Epidermal melanocyte (primary cell): ENCODE data around the gene ABR.
"Not testable (repeated sequence)": the region's sequence is repeated elsewhere in the genome, so short reads cannot be mapped to it uniquely, and the experiment has no call there.

Experiments
- DNase-seq: peaks from one replicate; pipeline ENCODE4 v3.0.0; 2011; ENCODE audit warnings: low spot score; ENCODE audit not compliant: insufficient read length

Gene ABR

GRCh38 chr17:1048516-1049115 is 131.2 kb downstream of the ABR start:
- DNase-seq, result not testable (repeated sequence)

- DNase-seq, result no peak
Measured at GRCh38 chr17:1047879-1048470, 131.8 kb downstream of the ABR start.

GRCh38 chr17:1047177-1047878 is 132.5 kb downstream of the ABR start:
- no peak for DNase-seq

- DNase-seq, result no peak
Measured at GRCh38 chr17:1045456-1045855, 134.3 kb downstream of the ABR start.

- DNase-seq, result not testable (repeated sequence)
Measured at GRCh38 chr17:1044387-1045009, 135.3 kb downstream of the ABR start.

- DNase-seq, result no peak
Measured at GRCh38 chr17:1043601-1044251, 136.1 kb downstream of the ABR start.

GRCh38 chr17:1042486-1042885 is 137.3 kb downstream of the ABR start:
- DNase-seq, result no peak

- no peak for DNase-seq
Measured at GRCh38 chr17:1041746-1042145, 138.0 kb downstream of the ABR start.

- no peak for DNase-seq
Measured at GRCh38 chr17:1040216-1040600, 139.6 kb downstream of the ABR start.

- DNase-seq, result peak; percentile 62
Measured at GRCh38 chr17:1039511-1040215, 140.1 kb downstream of the ABR start.

- no peak for DNase-seq
Measured at GRCh38 chr17:1039123-1039507, 140.7 kb downstream of the ABR start.

- no peak for DNase-seq
Measured at GRCh38 chr17:1038459-1039122, 141.2 kb downstream of the ABR start.

- DNase-seq, result no peak
Measured at GRCh38 chr17:1037238-1037879, 142.4 kb downstream of the ABR start.

- DNase-seq, result no peak
Measured at GRCh38 chr17:1036845-1037237, 142.9 kb downstream of the ABR start.

GRCh38 chr17:1036171-1036844 is 143.5 kb downstream of the ABR start:
- DNase-seq, result no peak

- DNase-seq, result no peak
Measured at GRCh38 chr17:1035546-1036170, 144.1 kb downstream of the ABR start.

GRCh38 chr17:1034652-1035210 is 145.1 kb downstream of the ABR start:
- DNase-seq, result no peak

- no peak for DNase-seq
Measured at GRCh38 chr17:1033503-1033902, 146.3 kb downstream of the ABR start.

- DNase-seq, result no peak
Measured at GRCh38 chr17:1032391-1032790, 147.4 kb downstream of the ABR start.
